Panc1 (cell line): ENCODE results near the gene CCDC167. TPM values are rescaled to one million over a fixed set of nuclear protein-coding genes. Genes with fewer than 3 reads are reported as not detected.

Experiments
- ATAC-seq: fragments of 200-7000 bp; cut with Tn5 transposase; 2 replicates; pipeline ENCODE4 v1.9.1; 2020; ENCODE audit warnings: mild to moderate bottlenecking, moderate library complexity
- BruUV-seq: library from RNA; stranded (reverse); fragments of 400-500 nt; replicated peaks from 2 replicates; lab custom pipeline; 2021; lab: Mats Ljungman, UMichigan
- CTCF ChIA-PET: fragments of 300-600 bp; sonication (Branson Sonifier 250); formaldehyde crosslinking; loops from one replicate; lab custom pipeline; 2022; ENCODE audit warnings: antibody characterized with exemption; lab: Charles Lee
- POLR2A ChIA-PET: fragments of 300-600 bp; sonication (Branson Sonifier 250); formaldehyde crosslinking; loops from one replicate; lab custom pipeline; 2022; ENCODE audit warnings: antibody characterized with exemption; lab: Charles Lee
- DNase-seq: peaks from one replicate; pipeline ENCODE4 v3.0.0-alpha.2; 2010; ENCODE audit warnings: low read depth, low spot score
- H3K27ac ChIP-seq: 2 replicates; pipeline ENCODE4 v1.5.1; 2011; ENCODE audit warnings: mild to moderate bottlenecking, low read length, inconsistent platforms
- H3K27me3 ChIP-seq: fragments of 200-500 bp; sonication (Bioruptor generic); 2 replicates; pipeline ENCODE4 v1.6.0; 2014; ENCODE audit warnings: low read length, inconsistent platforms; ENCODE audit not compliant: control insufficient read depth, insufficient read depth
- H3K36me3 ChIP-seq: fragments of 200-500 bp; sonication (Bioruptor generic); 2 replicates; pipeline ENCODE4 v1.5.1; 2014; ENCODE audit warnings: inconsistent platforms, mild to moderate bottlenecking, low read length, moderate library complexity; ENCODE audit not compliant: control insufficient read depth, insufficient read depth
- H3K4me1 ChIP-seq: 2 replicates; pipeline ENCODE4 v1.5.1; 2011; ENCODE audit warnings: inconsistent platforms, mild to moderate bottlenecking, low read length, moderate library complexity; ENCODE audit not compliant: control insufficient read depth, insufficient read depth
- H3K4me3 ChIP-seq, 2 experiments: 2 replicates each; pipeline ENCODE4 v1.5.1; 2011 to 2012; ENCODE audit warnings: low read depth in 2 of 2, low read length in 2 of 2, mild to moderate bottlenecking in 2 of 2, inconsistent platforms in 1 of 2, moderate library complexity in 1 of 2
- H3K9me3 ChIP-seq: fragments of 200-500 bp; sonication (Bioruptor generic); 2 replicates; pipeline ENCODE4 v1.5.1; 2014; ENCODE audit warnings: low read depth, mild to moderate bottlenecking, inconsistent platforms, low read length, moderate library complexity; ENCODE audit not compliant: control insufficient read depth, insufficient read depth
- POLR2AphosphoS5 ChIP-seq: IDR thresholded peaks from 2 replicates; pipeline ENCODE4 v1.6.1; 2012; ENCODE audit warnings: mild to moderate bottlenecking, low read depth, low read length, moderate library complexity
- SIN3A ChIP-seq: IDR thresholded peaks from 2 replicates; pipeline ENCODE4 v1.6.1; 2012; ENCODE audit warnings: low read depth, mild to moderate bottlenecking, low read length, moderate library complexity, borderline replicate concordance; ENCODE audit not compliant: insufficient read depth
- TCF7L2 ChIP-seq: IDR thresholded peaks from 2 replicates; pipeline ENCODE4 v1.6.1; 2011; ENCODE audit warnings: mild to moderate bottlenecking, low read depth, low read length, inconsistent platforms
- in situ Hi-C: cut with HindIII; loops from 2 replicates; pipeline ENCODE4 v1.10.0; 2016; ENCODE audit warnings: low sequenced_read_pairs, low pct_unique_long_range_greater_than_20kb
- intact Hi-C: fragments of 100-400 bp; cut with micrococcal nuclease; formaldehyde crosslinking; loops from one replicate; pipeline ENCODE4 v1.10.0; 2022; ENCODE audit not compliant: unreplicated experiment
- total RNA-seq: library from RNA; stranded (reverse); gene quantifications from one replicate; pipeline ENCODE4 v1.2.1, GENCODE V29; 2021; ENCODE audit not compliant: unreplicated experiment
- TF ChIP-seq, protein P1 (sequence below): fragments of 450-650 bp; IDR thresholded peaks from 2 replicates; pipeline ENCODE4 v1.5.1; 2017; ENCODE audit warnings: mild to moderate bottlenecking
- TF ChIP-seq, protein P2 (sequence below), 2 experiments: IDR thresholded peaks; 2 replicates each; pipeline ENCODE4 v1.6.1; 2011 to 2012; ENCODE audit warnings: low read depth in 2 of 2, control low read depth in 1 of 2, low read length in 1 of 2, mild to moderate bottlenecking in 1 of 2, moderate library complexity in 1 of 2; ENCODE audit not compliant: insufficient read depth in 1 of 2

CCDC167 gene
- total RNA-seq, 1 experiment from 2014 or later = 57.6 TPM

DNA sequence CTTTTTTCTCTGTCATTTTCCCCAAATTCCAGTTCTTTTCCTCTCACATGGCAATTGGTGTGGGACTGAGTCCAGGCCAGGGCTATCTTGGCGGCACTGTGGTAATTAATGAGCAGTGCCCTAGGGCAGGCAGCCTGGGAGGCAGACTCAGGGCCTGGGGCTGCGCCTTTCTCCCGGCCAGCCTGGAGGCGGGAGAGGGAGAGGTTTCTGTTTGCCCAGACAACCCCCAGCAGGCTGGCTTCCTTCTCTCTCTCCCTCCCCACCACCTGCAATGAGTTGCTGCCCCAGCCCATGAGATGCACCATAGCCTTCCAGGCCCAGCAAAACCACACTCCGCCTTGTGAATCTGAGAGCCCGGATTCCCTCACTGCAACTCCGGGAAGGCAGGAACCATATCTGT, 15.1 kb upstream of the CCDC167 start:
- Histone ChIP-seq H3K36me3 (no peaks in the 10 kb centered on the region), H3K27me3 (no peaks in the 10 kb centered on the region), H3K27ac (peak overlapping the region; percentile 91), H3K9me3 (no peaks in the 10 kb centered on the region), H3K4me3 (peak overlapping the region in 1 of 2 experiments; percentile 15; a peak in 2 of 4 replicates), H3K4me1 (peaks cover 68% of the 10 kb centered on the region)
- intact Hi-C loops (no loop called here), in situ Hi-C loops (no loop called here)
- ChIA-PET CTCF (interaction anchor here (0.6 kb wide), 1 partner anchor 30 kb away, joined by 19 read pairs; no protein-coding TSS in a partner anchor), POLR2A (no interaction called here)
- TF ChIP-seq, protein P1, sequence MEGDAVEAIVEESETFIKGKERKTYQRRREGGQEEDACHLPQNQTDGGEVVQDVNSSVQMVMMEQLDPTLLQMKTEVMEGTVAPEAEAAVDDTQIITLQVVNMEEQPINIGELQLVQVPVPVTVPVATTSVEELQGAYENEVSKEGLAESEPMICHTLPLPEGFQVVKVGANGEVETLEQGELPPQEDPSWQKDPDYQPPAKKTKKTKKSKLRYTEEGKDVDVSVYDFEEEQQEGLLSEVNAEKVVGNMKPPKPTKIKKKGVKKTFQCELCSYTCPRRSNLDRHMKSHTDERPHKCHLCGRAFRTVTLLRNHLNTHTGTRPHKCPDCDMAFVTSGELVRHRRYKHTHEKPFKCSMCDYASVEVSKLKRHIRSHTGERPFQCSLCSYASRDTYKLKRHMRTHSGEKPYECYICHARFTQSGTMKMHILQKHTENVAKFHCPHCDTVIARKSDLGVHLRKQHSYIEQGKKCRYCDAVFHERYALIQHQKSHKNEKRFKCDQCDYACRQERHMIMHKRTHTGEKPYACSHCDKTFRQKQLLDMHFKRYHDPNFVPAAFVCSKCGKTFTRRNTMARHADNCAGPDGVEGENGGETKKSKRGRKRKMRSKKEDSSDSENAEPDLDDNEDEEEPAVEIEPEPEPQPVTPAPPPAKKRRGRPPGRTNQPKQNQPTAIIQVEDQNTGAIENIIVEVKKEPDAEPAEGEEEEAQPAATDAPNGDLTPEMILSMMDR = no peak
- TF ChIP-seq SIN3A (no peak), TCF7L2 (no peak), POLR2AphosphoS5 (no peak)
- TF ChIP-seq, protein P2, sequence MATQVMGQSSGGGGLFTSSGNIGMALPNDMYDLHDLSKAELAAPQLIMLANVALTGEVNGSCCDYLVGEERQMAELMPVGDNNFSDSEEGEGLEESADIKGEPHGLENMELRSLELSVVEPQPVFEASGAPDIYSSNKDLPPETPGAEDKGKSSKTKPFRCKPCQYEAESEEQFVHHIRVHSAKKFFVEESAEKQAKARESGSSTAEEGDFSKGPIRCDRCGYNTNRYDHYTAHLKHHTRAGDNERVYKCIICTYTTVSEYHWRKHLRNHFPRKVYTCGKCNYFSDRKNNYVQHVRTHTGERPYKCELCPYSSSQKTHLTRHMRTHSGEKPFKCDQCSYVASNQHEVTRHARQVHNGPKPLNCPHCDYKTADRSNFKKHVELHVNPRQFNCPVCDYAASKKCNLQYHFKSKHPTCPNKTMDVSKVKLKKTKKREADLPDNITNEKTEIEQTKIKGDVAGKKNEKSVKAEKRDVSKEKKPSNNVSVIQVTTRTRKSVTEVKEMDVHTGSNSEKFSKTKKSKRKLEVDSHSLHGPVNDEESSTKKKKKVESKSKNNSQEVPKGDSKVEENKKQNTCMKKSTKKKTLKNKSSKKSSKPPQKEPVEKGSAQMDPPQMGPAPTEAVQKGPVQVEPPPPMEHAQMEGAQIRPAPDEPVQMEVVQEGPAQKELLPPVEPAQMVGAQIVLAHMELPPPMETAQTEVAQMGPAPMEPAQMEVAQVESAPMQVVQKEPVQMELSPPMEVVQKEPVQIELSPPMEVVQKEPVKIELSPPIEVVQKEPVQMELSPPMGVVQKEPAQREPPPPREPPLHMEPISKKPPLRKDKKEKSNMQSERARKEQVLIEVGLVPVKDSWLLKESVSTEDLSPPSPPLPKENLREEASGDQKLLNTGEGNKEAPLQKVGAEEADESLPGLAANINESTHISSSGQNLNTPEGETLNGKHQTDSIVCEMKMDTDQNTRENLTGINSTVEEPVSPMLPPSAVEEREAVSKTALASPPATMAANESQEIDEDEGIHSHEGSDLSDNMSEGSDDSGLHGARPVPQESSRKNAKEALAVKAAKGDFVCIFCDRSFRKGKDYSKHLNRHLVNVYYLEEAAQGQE (IDR thresholded peaks at IDR 0.05; ENCODE audit: insufficient read depth in 1 of 2, low read depth in 2 of 2, low read length in 1 of 2) = no peak
- DNase-seq (no peak), ATAC-seq (no peak)
- BruUV-seq = no TSS peak

DNA sequence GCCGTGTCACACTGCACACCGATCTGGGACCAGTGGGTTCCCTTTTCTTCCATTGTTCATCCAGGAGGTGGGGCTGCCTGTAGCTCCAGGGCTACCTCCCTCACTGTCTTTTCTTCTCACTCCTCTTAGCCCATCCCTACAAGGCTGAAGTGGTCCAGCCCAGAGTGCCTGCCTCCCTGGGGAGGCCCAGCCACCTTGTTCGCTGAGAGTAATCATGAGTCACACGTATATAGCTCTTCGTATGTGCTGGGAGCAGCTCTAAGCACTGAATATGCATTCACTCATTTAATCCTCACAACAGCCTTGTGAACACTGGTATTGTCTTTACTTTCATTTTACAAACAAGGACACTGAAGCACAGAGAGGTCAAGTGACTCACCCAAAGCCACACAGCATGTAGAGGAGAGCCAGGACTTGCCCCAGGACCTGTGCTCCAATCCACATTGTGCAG, 14.7 kb upstream of the CCDC167 start:
- intact Hi-C loops = no loop called here
- Histone ChIP-seq H3K4me1 (peaks cover 68% of the 10 kb centered on the region), H3K36me3 (no peaks in the 10 kb centered on the region), H3K9me3 (no peaks in the 10 kb centered on the region), H3K27ac (peak overlapping the region; percentile 91), H3K27me3 (no peaks in the 10 kb centered on the region), H3K4me3 (peak overlapping the region in 1 of 2 experiments; percentile 15; a peak in 2 of 4 replicates)
- DNase-seq (no peak), ATAC-seq (peak; percentile 57)
- POLR2A ChIA-PET = no interaction called here
- TF ChIP-seq TCF7L2 = no peak
- no peak for TF ChIP-seq POLR2AphosphoS5
- TF ChIP-seq, protein P1 = no peak
- TF ChIP-seq, protein P2 (IDR thresholded peaks at IDR 0.05; ENCODE audit: insufficient read depth in 1 of 2, low read depth in 2 of 2, low read length in 1 of 2) = no peak
- CTCF ChIA-PET = interaction anchor here (0.6 kb wide), 1 partner anchor 30 kb away, joined by 19 read pairs; no protein-coding TSS in a partner anchor
- in situ Hi-C loops = no loop called here
- BruUV-seq = no TSS peak
